ENCODE data around the gene RGS9. TPM values are rescaled to one million over a fixed set of nuclear protein-coding genes. Genes with fewer than 3 reads are reported as not detected.

Gene RGS9
- total and polyA plus RNA-seq, 2 of the 13 experiments (the other 11 are each of a cell fraction or from before 2014, with no cell fraction given) = 0.44 to 0.74 TPM

- WGBS (ENCODE audit: low lambda C conversion rate) = 14% methylated on average over 5 of the region's 5 CpGs
- Histone ChIP-seq H2AFZ (ENCODE audit: low read length) (no peak overlapping the region), H3K4me1 (ENCODE audit: insufficient read depth, low read length) (no peaks in the 10 kb centered on the region), H3K27ac (ENCODE audit: extremely low read length, insufficient read depth, low read length) (no peak overlapping the region), H4K20me1 (ENCODE audit: insufficient read depth, low read length) (no peaks in the 10 kb centered on the region), H3K36me3 (replicated peaks in 1 of 2; ENCODE audit: control insufficient read depth in 1 of 2, insufficient read depth in 2 of 2, low read length in 2 of 2) (no peaks in the 10 kb centered on the region), H3K27me3 (ENCODE audit: control insufficient read depth in 1 of 2, insufficient read depth in 2 of 2, low read length in 2 of 2) (peaks cover 0 to 4% of the 10 kb centered on the region in 2 experiments; a peak in 3 of 5 replicates), H3K79me2 (ENCODE audit: insufficient read depth, low read length) (no peaks in the 10 kb centered on the region), H3K9ac (ENCODE audit: insufficient read depth, low read depth, low read length) (no peak overlapping the region), H3K4me2 (ENCODE audit: low read depth, low read length) (no peak overlapping the region), H3K9me3 (ENCODE audit: low read length) (no peaks in the 10 kb centered on the region), H3K4me3 (replicated peaks in 1 of 3; ENCODE audit: insufficient read depth in 1 of 3, low read depth in 2 of 3, low read length in 3 of 3) (no peak overlapping the region)
- CTCF ChIA-PET (ENCODE audit: low intra/inter-chr PET ratio, low total read pairs) = no interaction called here
- DNase-seq (ENCODE audit: low spot score) (no peak), ATAC-seq (no peak), FAIRE-seq (no peak)
- in situ Hi-C loops (cut with HindIII; ENCODE audit: extremely low pct_ligation_motif_present, low pct_unique_long_range_greater_than_20kb) = no loop called here
- POLR2A ChIA-PET = no interaction called here
- intact Hi-C loops (cut with micrococcal nuclease; ENCODE audit: unreplicated experiment) = no loop called here
- TF ChIP-seq TBP (CRISPR knock-in tag; IDR thresholded peaks at IDR 0.05) (no peak), ZNF224 (CRISPR knock-in tag; IDR thresholded peaks at IDR 0.05) (no peak), MAZ (IDR thresholded peaks at IDR 0.05; ENCODE audit: borderline replicate concordance, low read depth, low read length) (no peak), MAZ (CRISPR knock-in tag; IDR thresholded peaks at IDR 0.05; ENCODE audit: low read depth) (no peak), NR3C1 (CRISPR knock-in tag; IDR thresholded peaks at IDR 0.05) (no peak), KAT7 (CRISPR knock-in tag; IDR thresholded peaks at IDR 0.05; ENCODE audit: borderline replicate concordance) (no peak), LCORL (IDR thresholded peaks at IDR 0.05) (0 out of 2 replicates have a peak, but pooled peaks have one; percentile 6), LCORL (CRISPR knock-in tag; IDR thresholded peaks at IDR 0.05) (no peak), KMT2A (CRISPR knock-in tag; IDR thresholded peaks at IDR 0.05) (no peak), TBX2 (CRISPR knock-in tag; IDR thresholded peaks at IDR 0.05; ENCODE audit: borderline replicate concordance) (no peak), PHB2 (IDR thresholded peaks at IDR 0.05; ENCODE audit: partially characterized antibody) (peak; percentile 92), NAIF1 (CRISPR knock-in tag; IDR thresholded peaks at IDR 0.05; ENCODE audit: borderline replicate concordance) (no peak), ZNF577 (CRISPR knock-in tag; IDR thresholded peaks at IDR 0.05; ENCODE audit: borderline replicate concordance, low read depth) (no peak), SIN3B (IDR thresholded peaks at IDR 0.05; ENCODE audit: low read length) (no peak), ZNF362 (CRISPR knock-in tag; IDR thresholded peaks at IDR 0.05; ENCODE audit: borderline replicate concordance) (no peak), NFYC (CRISPR knock-in tag; IDR thresholded peaks at IDR 0.05) (no peak), BHLHE40 (IDR thresholded peaks at IDR 0.05; ENCODE audit: low read length) (no peak), NBN (conservative IDR thresholded peaks at IDR 0.05) (0 out of 2 replicates have a peak, but pooled peaks have one; percentile 29), ZNF282 (IDR thresholded peaks at IDR 0.05; ENCODE audit: partially characterized antibody) (peak; percentile 31), ZNF572 (CRISPR knock-in tag; IDR thresholded peaks at IDR 0.05) (no peak), ZNF337 (CRISPR knock-in tag; IDR thresholded peaks at IDR 0.05; ENCODE audit: borderline replicate concordance, low read depth) (no peak), CENPBD1 (CRISPR knock-in tag; IDR thresholded peaks at IDR 0.05; ENCODE audit: borderline replicate concordance, low read depth) (no peak), NR2F2 (IDR thresholded peaks at IDR 0.05; ENCODE audit: borderline replicate concordance, low read depth) (no peak), RCOR2 (CRISPR knock-in tag; IDR thresholded peaks at IDR 0.05) (no peak), IKZF1 (IDR thresholded peaks at IDR 0.05) (0 out of 2 replicates have a peak, but pooled peaks have one; percentile 26)
- no TSS peak for BruUV-seq (replicated peaks)
Observed at GRCh38 chr17:65176646-65177409, 39.7 kb downstream of the RGS9 start.

Measured in HepG2 (cell line).